ENCODE measurements around the gene RGL3. TPM values are rescaled to one million over a fixed set of nuclear protein-coding genes. Genes with fewer than 3 reads are reported as not detected.
A peak's percentile ranks its signal among the peaks of the same experiment; 100 is the strongest.
"Not testable (repeated sequence)": the region's sequence is repeated elsewhere in the genome, so short reads cannot be mapped to it uniquely, and the experiment has no call there.

The RGL3 gene
- total RNA-seq = 10 to 100 TPM in 1 of 2 donors, 1 to 10 TPM in 1; 2.4 to 19.8 TPM
- 1 to 10 TPM; 5.7 to 9.8 TPM for polyA plus RNA-seq

GRCh38 chr19:11418549-11419506, at the start of gene RGL3:
Gene RGL3, minus strand, starts transcription at chr19:11419314. Its CDS starts 36 bp downstream, at chr19:11419278.
- Histone ChIP-seq H3K9me3 (ENCODE audit: control insufficient read depth in 4 of 4, low read length in 3 of 4) (peaks cover 0 to 2% (median 0%) of the 10 kb centered on the region in 4 donors), H3K9ac (ENCODE audit: low read depth in 1 of 2, low read length in 2 of 2) (no peak within 1 kb of the TSS), H3K27ac (ENCODE audit: low read depth in 1 of 2, low read length in 2 of 2) (peak within 1 kb of the TSS; percentile 2 to 28), H3K4me3 (ENCODE audit: low read depth in 1 of 3, low read length in 3 of 3) (peak within 1 kb of the TSS; percentile 49 to 84 (median 78)), H3K36me3 (ENCODE audit: control insufficient read depth in 4 of 4, insufficient read depth in 3 of 4, low read depth in 1 of 4, low read length in 3 of 4) (no peaks in the 10 kb centered on the region), H3K4me1 (ENCODE audit: control insufficient read depth in 4 of 4, insufficient read depth in 4 of 4, low read length in 3 of 4) (peaks cover 7 to 23% (median 12%) of the 10 kb centered on the region in 4 donors), H3K27me3 (ENCODE audit: control insufficient read depth in 4 of 4, insufficient read depth in 4 of 4, low read length in 3 of 4) (no peaks in the 10 kb centered on the region)
- no peak for DNase-seq (ENCODE audit: low spot score)
- TF ChIP-seq REST (IDR thresholded peaks at IDR 0.05) = no peak
- no peak for TF ChIP-seq SP1 (IDR thresholded peaks at IDR 0.05)
- TF ChIP-seq HNF4A (conservative IDR thresholded peaks at IDR 0.05) = no peak
- peak; percentile 11 for TF ChIP-seq CTCF (IDR thresholded peaks at IDR 0.05; ENCODE audit: low read depth, low read length, missing input control)
- peak; percentile 38 for TF ChIP-seq TAF1 (conservative IDR thresholded peaks at IDR 0.05)
- TF ChIP-seq EGR1 (IDR thresholded peaks at IDR 0.05; ENCODE audit: low read depth in 2 of 2) = no peak
- no peak for TF ChIP-seq FOXA1 (IDR thresholded peaks at IDR 0.05)
- TF ChIP-seq HNF4G (IDR thresholded peaks at IDR 0.05) = no peak
- TF ChIP-seq JUND (IDR thresholded peaks at IDR 0.05) = no peak
- TF ChIP-seq ZBTB33 (IDR thresholded peaks at IDR 0.05) = no peak
- TF ChIP-seq NR2F2 (IDR thresholded peaks at IDR 0.05) = no peak
- TF ChIP-seq RAD21 (IDR thresholded peaks at IDR 0.05) = no peak
- no peak for TF ChIP-seq ATF3 (IDR thresholded peaks at IDR 0.05)
- peak in 1 of 2 donors; percentile 29 for TF ChIP-seq RXRA (IDR thresholded peaks at IDR 0.05)
- no peak for TF ChIP-seq YY1 (IDR thresholded peaks at IDR 0.05)
- TF ChIP-seq GABPA (IDR thresholded peaks at IDR 0.05 in 1 of 2, conservative IDR thresholded peaks at IDR 0.05 in 1 of 2) = no peak
- TF ChIP-seq FOXA2 (IDR thresholded peaks at IDR 0.05) = no peak
- TF ChIP-seq MAX (IDR thresholded peaks at IDR 0.05) = no peak
- 1% methylated on average over 72 of the region's 72 CpGs for WGBS

- not testable (repeated sequence) for H3K27ac ChIP-seq (ENCODE audit: low read depth in 1 of 2, low read length in 2 of 2); H3K4me3 ChIP-seq (ENCODE audit: low read depth in 1 of 3, low read length in 3 of 3); H3K9me3 ChIP-seq (ENCODE audit: control insufficient read depth in 4 of 4, low read length in 3 of 4); H3K9ac ChIP-seq (ENCODE audit: low read depth in 1 of 2, low read length in 2 of 2); H3K27me3 ChIP-seq (ENCODE audit: control insufficient read depth in 4 of 4, insufficient read depth in 4 of 4, low read length in 3 of 4); H3K36me3 ChIP-seq (ENCODE audit: control insufficient read depth in 4 of 4, insufficient read depth in 3 of 4, low read depth in 1 of 4, low read length in 3 of 4); DNase-seq (ENCODE audit: low spot score); H3K4me1 ChIP-seq (ENCODE audit: control insufficient read depth in 4 of 4, insufficient read depth in 4 of 4, low read length in 3 of 4)
- 70% methylated on average over 8 of the region's 8 CpGs for WGBS
These were observed 49.2 kb upstream of the RGL3 start for GRCh38 chr19:11468266-11468845.

Data from liver (tissue), 9 donors.